GM12878 (cell line): ENCODE results near the gene LMX1A. TPM values are rescaled to one million over a fixed set of nuclear protein-coding genes. Genes with fewer than 3 reads are reported as not detected.

Experiments used
- ATAC-seq: fragments of 200-7000 bp; cut with Tn5 transposase; 3 replicates; pipeline ENCODE4 v1.9.1; 2020; ENCODE audit warnings: mild to moderate bottlenecking, moderate library complexity
- BruUV-seq: library from RNA; stranded (reverse); fragments of 400-500 nt; replicated peaks from 2 replicates; lab custom pipeline; 2021; lab: Mats Ljungman, UMichigan
- CTCF ChIA-PET: fragments of 300-600 bp; sonication (Branson Sonifier 250); formaldehyde crosslinking; extraction: SDS; loops from one replicate; lab custom pipeline; 2021; ENCODE audit warnings: inconsistent platforms; lab: Yijun Ruan, JAX
- POLR2A ChIA-PET: fragments of 350-600 bp; formaldehyde crosslinking; extraction: SDS; loops from one replicate; lab custom pipeline; 2021; ENCODE audit warnings: inconsistent platforms; lab: Charles Lee
- RAD21 ChIA-PET: fragments of 300-600 bp; sonication (Branson Sonifier 250); formaldehyde crosslinking; loops from one replicate; lab custom pipeline; 2023; ENCODE audit warnings: antibody characterized with exemption; ENCODE audit not compliant: unreplicated experiment; lab: Charles Lee
- SMC1A ChIA-PET: fragments of 300-600 bp; sonication (Branson Sonifier 250); formaldehyde crosslinking; loops from one replicate; lab custom pipeline; 2023; ENCODE audit not compliant: unreplicated experiment, uncharacterized antibody; lab: Charles Lee
- DNase-seq: peaks from one replicate; pipeline ENCODE4 v3.0.0-alpha.2; 2011; ENCODE audit warnings: low read depth, low spot score
- FAIRE-seq: peaks from 3 replicates; lab custom pipeline; 2011; peaks lifted over from hg19 to GRCh38; lab: Jason Lieb, UNC
- H2AFZ ChIP-seq: 2 replicates; pipeline ENCODE4 v1.6.0; 2011; ENCODE audit warnings: low read depth, low read length, control low read depth; ENCODE audit not compliant: control insufficient read depth
- H3K27ac ChIP-seq: 2 replicates; pipeline ENCODE4 v1.5.1; 2011; ENCODE audit warnings: control low read depth; ENCODE audit not compliant: control insufficient read depth, insufficient read depth
- H3K27me3 ChIP-seq, 2 experiments: replicated peaks in 1 of 2; 2 replicates each; pipeline versions ENCODE4 v1.6.0 to v1.6.1; 2011; ENCODE audit warnings: low read length in 1 of 2; ENCODE audit not compliant: control insufficient read depth in 2 of 2, insufficient read depth in 2 of 2
- H3K36me3 ChIP-seq, 2 experiments: 2 replicates each; pipeline ENCODE4 v1.5.1; 2011; ENCODE audit warnings: low read length in 1 of 2; ENCODE audit not compliant: control insufficient read depth in 2 of 2, insufficient read depth in 2 of 2
- H3K4me1 ChIP-seq: 2 replicates; pipeline ENCODE4 v1.6.1; 2011; ENCODE audit warnings: mild to moderate bottlenecking, low read length, moderate library complexity, mixed read lengths; ENCODE audit not compliant: control insufficient read depth, insufficient read depth
- H3K4me2 ChIP-seq: 2 replicates; pipeline ENCODE4 v1.6.0; 2011; ENCODE audit warnings: control low read depth; ENCODE audit not compliant: control insufficient read depth, insufficient read depth
- H3K4me3 ChIP-seq: fragments of 200-600 bp; sonication (generic); 2 replicates; pipeline ENCODE4 v1.5.1; 2016
- H3K79me2 ChIP-seq: 2 replicates; pipeline ENCODE4 v1.6.0; 2011; ENCODE audit warnings: low read length; ENCODE audit not compliant: control insufficient read depth, insufficient read depth
- H3K9ac ChIP-seq: 2 replicates; pipeline ENCODE4 v1.8.0; 2011; ENCODE audit warnings: low read length, control low read depth, mixed read lengths; ENCODE audit not compliant: control insufficient read depth, insufficient read depth
- H3K9me3 ChIP-seq: replicated peaks from 3 replicates; pipeline ENCODE4 v1.5.1; 2011; ENCODE audit warnings: mild to moderate bottlenecking, low read length; ENCODE audit not compliant: control insufficient read depth, insufficient read depth
- H4K20me1 ChIP-seq: 2 replicates; pipeline ENCODE4 v1.6.0; 2011; ENCODE audit not compliant: control insufficient read depth, insufficient read depth
- BCL3 ChIP-seq: IDR thresholded peaks from 2 replicates; pipeline ENCODE4 v1.6.1; 2011; ENCODE audit warnings: borderline replicate concordance, low read depth, mild to moderate bottlenecking, moderate library complexity, low read length; ENCODE audit not compliant: insufficient read depth, poor library complexity, severe bottlenecking
- EP300 ChIP-seq, 2 experiments: fragments of 150-350 bp in 1 of 2; IDR thresholded peaks; 2 replicates each; pipeline ENCODE4 v1.6.1; 2011 to 2012; ENCODE audit warnings: low read depth in 2 of 2, low read length in 2 of 2, borderline replicate concordance in 1 of 2, improper control_type of control experiment in 1 of 2, inconsistent platforms in 1 of 2; ENCODE audit not compliant: control insufficient read depth in 1 of 2
- HDAC2 ChIP-seq: fragments of 200-600 bp; sonication (generic); IDR thresholded peaks from 2 replicates; pipeline ENCODE4 v1.6.1; 2017
- LARP7 ChIP-seq: fragments of 450-650 bp; IDR thresholded peaks from 2 replicates; pipeline ENCODE4 v1.6.1; 2017; ENCODE audit warnings: mild to moderate bottlenecking
- NRF1 ChIP-seq: conservative IDR thresholded peaks from 2 replicates; pipeline ENCODE4 v1.6.1; 2011; ENCODE audit warnings: mild to moderate bottlenecking, low read depth, low read length, improper control_type of control experiment
- PAX8 ChIP-seq: fragments of 450-650 bp; IDR thresholded peaks from 2 replicates; pipeline ENCODE4 v1.6.1; 2017; ENCODE audit warnings: mild to moderate bottlenecking, moderate library complexity
- POU2F2 ChIP-seq: IDR thresholded peaks from 3 replicates; pipeline ENCODE4 v1.6.1; 2011; ENCODE audit warnings: low read depth, mild to moderate bottlenecking, low read length, borderline replicate concordance
- RFX5 ChIP-seq: IDR thresholded peaks from 2 replicates; pipeline ENCODE4 v1.6.1; 2011; ENCODE audit warnings: low read depth, low read length, improper control_type of control experiment
- ZNF687 ChIP-seq: fragments of 450-650 bp; IDR thresholded peaks from 2 replicates; pipeline ENCODE4 v1.6.1; 2017; ENCODE audit warnings: mild to moderate bottlenecking, moderate library complexity
- WGBS: methylation state at CpG from one replicate; pipeline ENCODE4 v1.1.6; 2016; ENCODE audit warnings: low lambda C conversion rate; ENCODE audit not compliant: insufficient replicate concordance, insufficient coverage; ENCODE audit errors: missing lambda C conversion rate; 5-methylcytosine and 5-hydroxymethylcytosine counted together
- in situ Hi-C: fragments of 300-500 bp; cut with MboI; formaldehyde crosslinking; loops from 9 replicates; pipeline ENCODE4 v1.14.3; 2018; ENCODE audit warnings: mixed read lengths
- intact Hi-C: fragments of 100-400 bp; cut with micrococcal nuclease; formaldehyde crosslinking; loops from one replicate; pipeline ENCODE4 v1.14.2; 2022; ENCODE audit not compliant: unreplicated experiment
- polyA plus RNA-seq, 11 experiments: library from polyadenylated mRNA; depleted of rRNA in 4 of 11; unstranded in 6 of 11; stranded (reverse) in 5 of 11; fragments of >200 nt; fragmentation: Nextera tagmentation in 4 of 11; fragmentation: Illumina TruSeq in 1 of 11; extraction: Ambion mirVana in 4 of 11; extraction: Trizol in 1 of 11; gene quantifications; 1 replicate in 1 of 11; 2 replicates in 10 of 11; pipeline versions ENCODE4 v1.2.1 to v1.2.3, GENCODE V29; 2011 to 2016; ENCODE audit warnings: inconsistent platforms in 2 of 11, missing spikeins in 2 of 11, low read depth in 1 of 11
- total RNA-seq, 4 experiments: library from RNA; depleted of rRNA in 3 of 4; stranded (reverse); fragments of >200 nt in 3 of 4; fragmentation: Illumina TruSeq in 1 of 4; extraction: Trizol in 1 of 4; gene quantifications; 2 replicates each; pipeline versions ENCODE4 v1.2.1 to v1.2.3, GENCODE V29; 2013 to 2021
- TF ChIP-seq, protein P1 (sequence below): IDR thresholded peaks from 2 replicates; pipeline ENCODE4 v1.6.1; 2011; ENCODE audit warnings: low read depth, mild to moderate bottlenecking, low read length, moderate library complexity, borderline replicate concordance; ENCODE audit errors: extremely low read depth
- TF ChIP-seq, protein P2 (sequence below): IDR thresholded peaks from 2 replicates; pipeline ENCODE4 v1.6.1; 2011; ENCODE audit warnings: mild to moderate bottlenecking, low read depth, low read length, moderate library complexity; ENCODE audit not compliant: insufficient replicate concordance

The LMX1A gene
- total and polyA plus RNA-seq, 10 of the 15 experiments (the other 5 are each of a cell fraction or from before 2014, with no cell fraction given): not detected

- TF ChIP-seq BCL3: no peak
- no peak for TF ChIP-seq RFX5
These were observed 26.0 kb downstream of the LMX1A start (continued) for GRCh38 chr1:165330483-165330882.

DNA sequence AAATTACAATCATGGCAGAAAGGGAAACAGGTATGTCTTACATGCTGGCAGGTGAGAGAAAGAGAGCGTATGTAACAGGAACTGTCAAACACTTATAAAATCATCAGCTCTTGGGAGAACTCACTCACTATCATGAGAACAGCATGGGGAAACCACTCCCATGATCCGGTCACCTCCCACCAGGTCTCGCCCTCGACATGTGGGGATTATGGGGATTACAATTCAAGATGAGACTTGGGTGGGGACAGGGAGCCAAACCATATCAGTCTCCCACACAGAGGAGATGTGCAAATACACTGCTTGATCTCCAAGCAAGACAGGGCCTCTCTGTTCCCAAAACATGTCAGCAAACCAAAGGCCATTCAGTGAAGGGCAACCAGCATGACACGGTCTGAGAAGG is 27.4 kb downstream of the LMX1A start:
- no peaks in the 10 kb centered on the region for H3K4me1 ChIP-seq
- TF ChIP-seq HDAC2: no peak
- TF ChIP-seq ZNF687: no peak
- TF ChIP-seq LARP7: no peak
- no peak for TF ChIP-seq EP300 (IDR thresholded peaks at IDR 0.05; ENCODE audit: borderline replicate concordance in 1 of 2, control insufficient read depth in 1 of 2, low read depth in 2 of 2, low read length in 2 of 2)
- TF ChIP-seq, protein P1, sequence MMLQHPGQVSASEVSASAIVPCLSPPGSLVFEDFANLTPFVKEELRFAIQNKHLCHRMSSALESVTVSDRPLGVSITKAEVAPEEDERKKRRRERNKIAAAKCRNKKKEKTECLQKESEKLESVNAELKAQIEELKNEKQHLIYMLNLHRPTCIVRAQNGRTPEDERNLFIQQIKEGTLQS: no peak
- TF ChIP-seq, protein P2, sequence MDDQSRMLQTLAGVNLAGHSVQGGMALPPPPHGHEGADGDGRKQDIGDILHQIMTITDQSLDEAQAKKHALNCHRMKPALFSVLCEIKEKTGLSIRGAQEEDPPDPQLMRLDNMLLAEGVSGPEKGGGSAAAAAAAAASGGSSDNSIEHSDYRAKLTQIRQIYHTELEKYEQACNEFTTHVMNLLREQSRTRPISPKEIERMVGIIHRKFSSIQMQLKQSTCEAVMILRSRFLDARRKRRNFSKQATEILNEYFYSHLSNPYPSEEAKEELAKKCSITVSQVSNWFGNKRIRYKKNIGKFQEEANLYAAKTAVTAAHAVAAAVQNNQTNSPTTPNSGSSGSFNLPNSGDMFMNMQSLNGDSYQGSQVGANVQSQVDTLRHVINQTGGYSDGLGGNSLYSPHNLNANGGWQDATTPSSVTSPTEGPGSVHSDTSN: no peak
- no peak for TF ChIP-seq PAX8
- TF ChIP-seq POU2F2: no peak
- TF ChIP-seq NRF1: no peak
- TF ChIP-seq, all 136 proteins: peak for 0
- no peak for DNase-seq
- 20% methylated on average over 5 of the region's 5 CpGs for WGBS
- Histone ChIP-seq H3K27ac (no peak overlapping the region), H2AFZ (no peak overlapping the region), H3K36me3 (no peaks in the 10 kb centered on the region), H3K9me3 (no peaks in the 10 kb centered on the region), H3K9ac (no peak overlapping the region), H3K79me2 (no peaks in the 10 kb centered on the region), H3K4me2 (no peak overlapping the region), H4K20me1 (no peaks in the 10 kb centered on the region), H3K4me3 (no peak overlapping the region), H3K27me3 (no peaks in the 10 kb centered on the region)
- intact Hi-C loops: no loop called here
- ChIA-PET RAD21 (no interaction called here), SMC1A (no interaction called here), CTCF (no interaction called here), POLR2A (no interaction called here)
- no peak for ATAC-seq
- in situ Hi-C loops: no loop called here
- BruUV-seq: no TSS peak
- FAIRE-seq: no peak
